ENCODE results near the gene RAB28. TPM values are rescaled to one million over a fixed set of nuclear protein-coding genes. Genes with fewer than 3 reads are reported as not detected.

RAB28 gene
- total RNA-seq: 10 to 100 TPM; 18.7 to 34.2 (median 20.1) TPM

DNA sequence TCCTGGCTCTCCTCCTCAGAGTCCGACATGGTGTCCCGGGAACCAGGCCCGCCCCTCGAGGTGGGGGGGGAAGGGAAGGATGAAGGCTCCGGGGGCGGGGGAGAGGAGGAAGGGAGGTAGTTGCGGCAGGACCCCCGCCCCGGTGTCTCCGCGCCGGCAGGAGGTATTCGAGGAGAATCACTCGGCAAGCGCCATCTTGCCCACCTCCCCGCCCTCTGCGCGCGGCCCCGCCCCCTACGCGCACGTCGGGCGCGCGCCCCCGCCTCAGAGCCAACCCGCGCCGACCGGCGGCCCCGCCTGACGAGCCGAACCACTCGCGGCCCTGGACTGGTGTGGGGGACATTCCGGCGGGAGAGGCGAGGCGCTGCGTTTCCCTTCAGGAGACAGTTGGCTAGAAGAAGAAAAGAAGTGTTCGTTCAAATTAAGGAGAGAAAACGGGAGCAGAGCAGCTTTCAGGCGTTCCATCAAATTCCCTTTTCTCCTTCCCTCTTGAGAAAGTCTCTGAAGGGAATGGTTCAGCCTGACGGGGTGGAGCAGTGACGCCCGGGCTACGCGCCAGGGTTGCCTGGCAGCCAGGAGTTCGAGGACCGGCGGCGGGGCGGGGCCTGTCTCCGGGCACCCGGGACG is at the start of gene RAB28:
Gene RAB28, minus strand, starts transcription at position 219 of the 627 bp plus-strand sequence.
- TF ChIP-seq, protein P1, sequence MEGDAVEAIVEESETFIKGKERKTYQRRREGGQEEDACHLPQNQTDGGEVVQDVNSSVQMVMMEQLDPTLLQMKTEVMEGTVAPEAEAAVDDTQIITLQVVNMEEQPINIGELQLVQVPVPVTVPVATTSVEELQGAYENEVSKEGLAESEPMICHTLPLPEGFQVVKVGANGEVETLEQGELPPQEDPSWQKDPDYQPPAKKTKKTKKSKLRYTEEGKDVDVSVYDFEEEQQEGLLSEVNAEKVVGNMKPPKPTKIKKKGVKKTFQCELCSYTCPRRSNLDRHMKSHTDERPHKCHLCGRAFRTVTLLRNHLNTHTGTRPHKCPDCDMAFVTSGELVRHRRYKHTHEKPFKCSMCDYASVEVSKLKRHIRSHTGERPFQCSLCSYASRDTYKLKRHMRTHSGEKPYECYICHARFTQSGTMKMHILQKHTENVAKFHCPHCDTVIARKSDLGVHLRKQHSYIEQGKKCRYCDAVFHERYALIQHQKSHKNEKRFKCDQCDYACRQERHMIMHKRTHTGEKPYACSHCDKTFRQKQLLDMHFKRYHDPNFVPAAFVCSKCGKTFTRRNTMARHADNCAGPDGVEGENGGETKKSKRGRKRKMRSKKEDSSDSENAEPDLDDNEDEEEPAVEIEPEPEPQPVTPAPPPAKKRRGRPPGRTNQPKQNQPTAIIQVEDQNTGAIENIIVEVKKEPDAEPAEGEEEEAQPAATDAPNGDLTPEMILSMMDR (IDR thresholded peaks at IDR 0.05; ENCODE audit: low read depth): no peak

DNA sequence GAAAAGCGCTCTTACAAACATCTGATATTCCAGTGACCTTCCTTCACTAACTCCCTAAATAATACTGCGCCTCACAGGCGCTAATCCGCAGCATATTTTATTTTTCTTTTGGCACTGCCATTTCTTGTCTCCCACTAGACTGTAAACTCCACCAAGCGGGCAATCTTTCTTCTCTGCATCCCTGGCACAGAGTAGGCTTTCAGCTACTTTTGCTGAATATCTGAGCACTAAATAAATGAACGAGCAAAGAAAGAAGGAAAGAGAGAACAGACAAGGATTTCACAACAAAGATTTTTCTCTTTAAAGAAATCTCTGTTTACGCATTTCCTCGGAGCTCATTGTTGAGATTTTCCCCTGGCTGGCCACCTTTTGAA is 47.5 kb upstream of the RAB28 start:
- TF ChIP-seq, protein P1 (IDR thresholded peaks at IDR 0.05; ENCODE audit: low read depth): no peak

DNA sequence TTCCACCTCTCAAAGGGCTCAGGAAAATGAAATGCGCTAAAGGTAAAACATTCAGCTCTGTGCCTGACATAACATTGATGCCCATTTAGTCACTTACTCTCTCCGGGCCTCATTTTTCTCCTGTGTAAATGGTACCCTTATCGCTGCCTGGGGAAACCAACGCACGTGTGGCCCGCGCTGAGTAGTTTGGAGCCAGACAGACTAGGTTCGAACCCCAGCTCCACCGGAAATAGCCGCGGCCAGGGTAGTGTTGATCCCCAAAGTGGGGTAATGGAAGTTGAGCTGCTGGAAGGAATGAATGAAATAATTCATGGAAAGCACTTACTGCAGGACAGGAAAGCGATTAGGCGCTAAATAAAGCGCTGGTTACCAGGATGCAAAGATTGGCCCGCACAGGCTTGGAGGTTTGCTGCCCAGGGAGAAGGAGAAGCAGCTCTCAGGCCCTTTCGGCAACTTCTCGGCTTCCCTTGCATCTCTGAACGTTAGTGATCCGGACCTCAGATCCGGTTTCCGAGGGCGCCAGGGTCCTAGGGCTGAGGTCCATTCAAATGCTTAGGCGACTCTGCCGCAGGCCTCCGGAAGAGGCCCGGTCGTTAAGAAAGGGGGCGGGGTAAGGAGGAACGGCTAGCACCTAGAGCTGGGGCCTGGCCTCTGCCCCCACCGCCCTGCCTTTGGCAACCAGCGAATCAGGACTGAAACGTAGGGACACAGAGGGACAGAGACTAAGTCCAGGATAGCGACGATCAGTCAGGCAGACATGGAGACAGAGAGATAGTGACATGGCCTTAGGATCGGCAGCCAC is 46.9 kb upstream of the RAB28 start:
- TF ChIP-seq, protein P1 (IDR thresholded peaks at IDR 0.05; ENCODE audit: low read depth): no peak

DNA sequence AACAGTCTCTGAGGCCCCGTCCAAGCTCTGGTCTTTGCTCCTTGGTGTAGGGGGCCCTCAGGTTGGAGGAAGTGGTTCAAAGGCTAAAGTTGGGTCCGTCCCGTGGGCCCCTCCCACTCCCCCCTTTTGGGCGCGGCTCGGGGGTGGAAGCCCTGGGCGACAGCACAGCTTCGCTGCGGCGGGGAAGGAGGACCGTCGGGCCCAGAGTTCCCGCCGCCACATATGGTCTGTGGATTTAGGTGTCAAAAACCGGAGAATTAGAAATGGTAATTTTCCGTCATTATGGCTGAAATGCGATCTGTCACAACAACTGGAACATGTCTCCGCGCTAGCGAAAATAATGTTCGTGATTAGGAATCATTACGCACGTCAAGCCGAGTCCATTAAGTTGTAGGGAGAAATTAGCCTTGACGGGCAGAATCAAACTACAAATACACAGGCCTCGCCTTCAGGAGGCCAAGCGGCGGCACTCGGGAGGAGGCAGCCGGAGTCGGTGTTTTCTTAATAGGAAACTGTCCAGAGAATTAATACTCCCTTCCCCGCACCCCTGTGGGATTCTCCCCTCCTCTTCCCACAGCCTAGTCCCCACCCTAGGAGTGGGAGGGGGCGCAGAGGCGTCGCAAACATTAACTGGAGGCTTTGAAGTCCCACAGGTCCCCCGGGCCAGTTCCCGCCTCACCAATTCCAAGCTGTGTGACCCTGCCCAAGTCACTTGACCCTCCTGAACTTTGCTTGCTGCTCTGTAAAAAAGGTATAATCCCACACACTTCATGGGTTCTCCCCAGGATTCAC is 45.2 kb upstream of the RAB28 start:
- TF ChIP-seq, protein P1 (IDR thresholded peaks at IDR 0.05; ENCODE audit: low read depth): no peak

DNA sequence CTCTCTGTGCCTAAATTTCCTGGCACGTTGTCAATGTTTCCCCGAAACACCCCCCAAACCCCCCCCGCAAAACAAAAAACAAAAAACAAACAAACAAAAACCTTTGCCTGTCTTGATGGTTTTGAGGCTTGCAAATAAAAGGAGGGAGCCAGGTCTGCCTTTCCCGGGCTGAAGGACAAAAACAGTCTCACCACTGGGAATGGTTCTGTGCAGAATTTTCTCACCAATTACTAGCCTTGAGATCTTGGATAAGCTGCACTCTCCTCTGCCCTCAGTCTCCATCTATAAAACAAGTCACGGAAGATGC is 44.6 kb upstream of the RAB28 start:
- TF ChIP-seq, protein P1 (IDR thresholded peaks at IDR 0.05; ENCODE audit: low read depth): no peak

DNA sequence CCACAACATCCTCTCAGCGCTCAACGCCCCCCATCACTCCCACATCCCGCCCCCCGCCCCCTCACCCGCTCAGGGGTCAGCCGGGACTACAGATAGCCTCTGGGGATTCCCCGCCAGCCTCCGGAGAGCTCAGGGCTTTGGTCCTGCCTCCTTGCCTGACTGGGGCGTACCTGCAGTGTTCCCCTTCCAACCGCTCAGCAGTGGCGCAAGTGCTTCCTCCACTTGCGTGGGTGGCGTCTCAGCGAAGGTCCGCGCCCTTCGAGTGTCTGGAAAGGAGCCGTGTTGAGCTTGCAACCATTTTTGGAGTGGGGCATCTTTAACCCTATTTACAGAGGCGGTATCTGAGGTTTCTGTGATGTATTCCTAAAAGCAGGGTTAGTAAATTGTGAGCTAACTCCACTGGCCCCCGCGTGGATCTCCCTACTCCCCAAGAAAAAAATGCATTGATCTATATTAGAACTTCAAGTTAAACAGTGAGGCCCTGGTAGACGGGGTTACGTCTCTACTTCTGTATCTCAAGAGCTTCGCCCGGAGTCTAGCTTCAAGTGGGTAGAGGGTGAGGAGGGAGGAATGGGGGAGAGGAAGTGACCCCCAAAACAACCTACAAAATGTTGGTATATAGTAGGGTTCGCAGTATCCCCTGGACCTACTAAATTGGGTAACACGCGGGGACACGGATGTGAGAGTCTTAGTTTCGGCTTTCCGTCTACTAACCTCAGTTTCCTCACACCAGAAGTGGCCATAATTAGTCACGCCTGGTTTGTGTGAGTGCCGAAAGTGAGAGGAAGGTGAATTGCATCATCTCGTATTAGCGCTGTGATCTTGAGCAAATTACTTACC is 44.1 kb upstream of the RAB28 start:
- TF ChIP-seq, protein P1 (IDR thresholded peaks at IDR 0.05; ENCODE audit: low read depth): no peak
